Hematopoietic multipotent progenitor cell treated with erythropoietin and hydrocortisone succinate and interleukin-3 and kit ligand, for 8 days (in vitro differentiated cells): ENCODE results near the gene PPP1R3A.

Source experiments
- DNase-seq: peaks from one replicate; pipeline ENCODE4 v3.0.0-alpha.2; 2015

PPP1R3A gene

GRCh38 chr7:113880559-113880958, 38.2 kb downstream of the PPP1R3A start:
- no peak for DNase-seq

- DNase-seq = no peak
These were observed 40.3 kb downstream of the PPP1R3A start for GRCh38 chr7:113878394-113878992.

- DNase-seq = no peak
These were observed 43.6 kb downstream of the PPP1R3A start for GRCh38 chr7:113875224-113875623.

- no peak for DNase-seq
These were observed 45.2 kb downstream of the PPP1R3A start for GRCh38 chr7:113873554-113874151.

GRCh38 chr7:113872981-113873380, 45.8 kb downstream of the PPP1R3A start:
- no peak for DNase-seq

- DNase-seq = no peak
These were observed 51.5 kb downstream of the PPP1R3A start for GRCh38 chr7:113867325-113867724.

- no peak for DNase-seq
These were observed 62.8 kb downstream of the PPP1R3A start for GRCh38 chr7:113856010-113856409.

- DNase-seq = no peak
These were observed 77.9 kb downstream of the PPP1R3A start for GRCh38 chr7:113840954-113841353.

- DNase-seq = no peak
These were observed 83.4 kb downstream of the PPP1R3A start for GRCh38 chr7:113835367-113835766.

- no peak for DNase-seq
These were observed 86.5 kb downstream of the PPP1R3A start for GRCh38 chr7:113832196-113832745.

- no peak for DNase-seq
These were observed 87.3 kb downstream of the PPP1R3A start for GRCh38 chr7:113831556-113831955.

- no peak for DNase-seq
These were observed 90.2 kb downstream of the PPP1R3A start for GRCh38 chr7:113828581-113828980.
